Type B pancreatic cell (in vitro differentiated cells): ENCODE results near the gene SPINT1. TPM values are rescaled to one million over a fixed set of nuclear protein-coding genes. Genes with fewer than 3 reads are reported as not detected.

Experiments
- DNase-seq: peaks from one replicate; pipeline ENCODE4 v3.0.0; 2021; ENCODE audit warnings: mixed read lengths; ENCODE audit not compliant: unreplicated experiment; ENCODE audit errors: extremely low spot score
- H3K27ac Mint-ChIP-seq: 2 replicates; pipeline ENCODE4 v1.8.0; 2021; ENCODE audit warnings: mild to moderate bottlenecking, mixed read lengths
- H3K27me3 Mint-ChIP-seq: 2 replicates; pipeline ENCODE4 v1.8.0; 2021; ENCODE audit warnings: mixed read lengths
- H3K36me3 Mint-ChIP-seq: 2 replicates; pipeline ENCODE4 v1.8.0; 2021; ENCODE audit warnings: mixed read lengths
- H3K4me1 Mint-ChIP-seq: one replicate; pipeline ENCODE4 v1.8.0; 2021; ENCODE audit warnings: mixed read lengths; ENCODE audit not compliant: unreplicated experiment
- H3K4me3 Mint-ChIP-seq: 2 replicates; pipeline ENCODE4 v1.8.0; 2021; ENCODE audit warnings: mild to moderate bottlenecking, mixed read lengths
- H3K9me3 Mint-ChIP-seq: 2 replicates; pipeline ENCODE4 v1.8.0; 2021; ENCODE audit warnings: mixed read lengths
- long read RNA-seq: library from polyadenylated mRNA; unstranded; transcript quantifications from one replicate; pipeline ENCODE4 v2.0.0, GENCODE V29; 2020
- total RNA-seq: library from RNA; stranded (reverse); gene quantifications from 2 replicates; pipeline ENCODE4 v1.2.1, GENCODE V29; 2021; ENCODE audit warnings: low replicate concordance
- TF ChIP-seq, protein P1 (sequence below): fragments of 200-600 bp; sonication (generic); conservative IDR thresholded peaks from 2 replicates; pipeline ENCODE4 v1.5.0; 2021; ENCODE audit warnings: antibody characterized with exemption, mild to moderate bottlenecking

SPINT1 gene
- total RNA-seq = 156 and 401 TPM in 2 replicates
- long read RNA-seq, transcript SPINT1-202 (11 exons, 2,456 nt) = major isoform, 5 of 39 reads
- long read RNA-seq, partial matches to known transcripts = 23 of 39 reads
- long read RNA-seq, other reads (novel, unspliced or antisense) = 6 of 39 reads

GRCh38 chr15:40843885-40844695, at the start of gene SPINT1:
Gene SPINT1, plus strand, starts transcription at chr15:40844048. Its CDS starts 507 bp downstream, at chr15:40844555.
- H3K36me3 Mint-ChIP-seq = peaks cover 7% of the 10 kb centered on the region
- no peaks in the 10 kb centered on the region for H3K9me3 Mint-ChIP-seq
- no peak for DNase-seq
- H3K4me3 Mint-ChIP-seq = peak within 1 kb of the TSS; percentile 98
- TF ChIP-seq, protein P1, sequence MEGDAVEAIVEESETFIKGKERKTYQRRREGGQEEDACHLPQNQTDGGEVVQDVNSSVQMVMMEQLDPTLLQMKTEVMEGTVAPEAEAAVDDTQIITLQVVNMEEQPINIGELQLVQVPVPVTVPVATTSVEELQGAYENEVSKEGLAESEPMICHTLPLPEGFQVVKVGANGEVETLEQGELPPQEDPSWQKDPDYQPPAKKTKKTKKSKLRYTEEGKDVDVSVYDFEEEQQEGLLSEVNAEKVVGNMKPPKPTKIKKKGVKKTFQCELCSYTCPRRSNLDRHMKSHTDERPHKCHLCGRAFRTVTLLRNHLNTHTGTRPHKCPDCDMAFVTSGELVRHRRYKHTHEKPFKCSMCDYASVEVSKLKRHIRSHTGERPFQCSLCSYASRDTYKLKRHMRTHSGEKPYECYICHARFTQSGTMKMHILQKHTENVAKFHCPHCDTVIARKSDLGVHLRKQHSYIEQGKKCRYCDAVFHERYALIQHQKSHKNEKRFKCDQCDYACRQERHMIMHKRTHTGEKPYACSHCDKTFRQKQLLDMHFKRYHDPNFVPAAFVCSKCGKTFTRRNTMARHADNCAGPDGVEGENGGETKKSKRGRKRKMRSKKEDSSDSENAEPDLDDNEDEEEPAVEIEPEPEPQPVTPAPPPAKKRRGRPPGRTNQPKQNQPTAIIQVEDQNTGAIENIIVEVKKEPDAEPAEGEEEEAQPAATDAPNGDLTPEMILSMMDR = no peak
- peak within 1 kb of the TSS; percentile 98 for H3K27ac Mint-ChIP-seq
- H3K4me1 Mint-ChIP-seq = peaks cover 12% of the 10 kb centered on the region
- peaks cover 46% of the 10 kb centered on the region for H3K27me3 Mint-ChIP-seq

- Mint-ChIP-seq H3K4me3 (peak overlapping the region; percentile 54), H3K9me3 (no peaks in the 10 kb centered on the region), H3K4me1 (peaks cover 32% of the 10 kb centered on the region), H3K27me3 (no peaks in the 10 kb centered on the region), H3K27ac (peak overlapping the region; percentile 83), H3K36me3 (peaks cover 30% of the 10 kb centered on the region)
- TF ChIP-seq, protein P1 = no peak
- DNase-seq = no peak
Observed at GRCh38 chr15:40796041-40796440, 47.8 kb upstream of the SPINT1 start.

GRCh38 chr15:40796512-40796911, 47.3 kb upstream of the SPINT1 start:
- Mint-ChIP-seq H3K27me3 (no peaks in the 10 kb centered on the region), H3K36me3 (peaks cover 32% of the 10 kb centered on the region), H3K4me1 (peaks cover 34% of the 10 kb centered on the region), H3K27ac (peak overlapping the region; percentile 83), H3K4me3 (peak overlapping the region; percentile 54), H3K9me3 (no peaks in the 10 kb centered on the region)
- DNase-seq = no peak
- TF ChIP-seq, protein P1 = no peak

DNA sequence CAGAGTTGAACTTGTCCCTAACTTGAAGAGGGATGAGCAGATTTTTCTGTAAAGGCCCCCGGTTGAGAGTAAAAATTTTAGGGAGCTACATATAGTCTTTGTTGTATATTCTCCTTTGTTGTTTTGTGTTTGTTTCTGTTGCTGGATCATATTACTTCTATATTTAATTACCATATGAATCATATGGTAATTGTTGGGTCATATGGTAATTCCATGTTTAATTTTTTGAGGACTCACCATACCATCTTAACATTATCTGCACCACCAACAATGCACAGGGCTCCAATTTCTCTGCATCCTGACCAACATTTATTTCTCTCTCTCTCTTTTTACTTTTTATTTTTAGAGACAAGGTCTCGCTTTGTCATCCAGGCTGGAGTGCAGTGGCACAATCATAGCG, 44.3 kb upstream of the SPINT1 start:
- TF ChIP-seq, protein P1 = no peak
- Mint-ChIP-seq H3K9me3 (no peaks in the 10 kb centered on the region), H3K4me1 (peaks cover 29% of the 10 kb centered on the region), H3K36me3 (peaks cover 25% of the 10 kb centered on the region), H3K27ac (peak overlapping the region; percentile 88), H3K27me3 (no peaks in the 10 kb centered on the region), H3K4me3 (no peak overlapping the region)
- no peak for DNase-seq

DNA sequence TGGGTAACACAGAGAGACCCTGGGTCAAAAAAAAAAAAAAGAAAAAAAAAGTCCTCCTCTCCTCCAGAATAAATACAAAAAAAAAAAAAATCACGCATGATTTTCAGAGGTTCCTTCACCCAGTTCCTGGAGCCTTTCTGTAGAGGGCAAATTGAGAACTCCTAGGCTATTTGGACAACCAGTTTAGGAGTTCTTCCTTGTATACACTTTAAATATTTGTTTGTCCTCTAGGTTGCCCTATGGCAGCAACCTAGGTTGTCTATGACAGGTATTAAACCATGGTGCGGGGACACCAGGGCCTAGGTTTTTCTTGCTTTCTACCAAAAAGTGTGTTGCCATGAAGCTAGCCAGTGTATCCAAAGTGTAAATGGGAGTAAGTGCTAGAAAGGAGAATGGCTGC, 40.8 kb upstream of the SPINT1 start:
- Mint-ChIP-seq H3K4me3 (no peak overlapping the region), H3K36me3 (peaks cover 26% of the 10 kb centered on the region), H3K9me3 (no peaks in the 10 kb centered on the region), H3K27me3 (no peaks in the 10 kb centered on the region), H3K4me1 (peaks cover 25% of the 10 kb centered on the region), H3K27ac (no peak overlapping the region)
- TF ChIP-seq, protein P1 = no peak
- no peak for DNase-seq
